ENCODE measurements around the gene RBM22. TPM values are rescaled to one million over a fixed set of nuclear protein-coding genes. Genes with fewer than 3 reads are reported as not detected.

Gene RBM22
- total and polyA plus RNA-seq, 2 of the 8 experiments (the other 6 are each of a cell fraction or from before 2014, with no cell fraction given) = 20.8 to 33.9 TPM

DNA sequence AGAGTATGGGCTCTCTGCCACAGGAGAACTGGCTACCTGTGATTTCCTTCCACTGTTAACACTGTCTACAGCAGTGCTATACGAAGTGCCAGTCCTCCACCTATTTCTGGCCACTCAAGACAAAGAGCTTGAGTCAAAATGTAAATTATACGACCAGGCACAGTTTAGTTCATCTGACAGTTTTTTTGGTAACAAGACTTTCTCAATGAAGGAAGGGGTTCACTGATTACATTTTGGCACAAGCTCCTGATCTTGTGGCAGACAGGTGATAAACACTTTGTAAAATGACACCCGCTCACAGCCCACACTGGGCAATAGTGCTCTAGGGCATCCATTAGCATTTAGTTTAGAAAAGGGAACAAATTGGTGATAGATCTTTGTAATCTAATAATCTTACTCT, 8.6 kb downstream of the RBM22 start:
- ChIA-PET POLR2A (ENCODE audit: partially characterized antibody) (interaction anchor here (0.8 to 6.2 kb wide), 5 partner anchors 9 to 67 kb away, joined by 3 to 33 read pairs (median 4); partner anchors contain the start of genes DCTN4 and RBM22), CTCF (ENCODE audit: partially characterized antibody) (interaction anchor here (1.1 to 1.6 kb wide), 3 partner anchors 17 to 233 kb away, joined by 3 to 4 read pairs (median 4); no protein-coding TSS in a partner anchor)
- Histone ChIP-seq H3K23ac (ENCODE audit: insufficient read length) (no peak overlapping the region), H3K36me3 (ENCODE audit: control insufficient read depth in 2 of 4, insufficient read depth in 4 of 4, low read length in 3 of 4) (peaks cover 29 to 66% (median 62%) of the 10 kb centered on the region in 4 experiments), H3K4ac (replicated peaks; ENCODE audit: insufficient read length, low read depth, low read length) (no peak overlapping the region), H3K4me2 (ENCODE audit: insufficient read depth in 1 of 2, low read depth in 2 of 2, low read length in 2 of 2) (no peak overlapping the region), H2BK12ac (ENCODE audit: low read depth, low read length) (no peak overlapping the region), H3K4me3 (ENCODE audit: extremely low read depth in 1 of 4, insufficient read depth in 2 of 4, low read depth in 3 of 4, low read length in 4 of 4) (no peak overlapping the region), H2BK120ac (replicated peaks; ENCODE audit: low read depth, low read length) (no peak overlapping the region), H3K9me3 (ENCODE audit: insufficient read depth in 2 of 2, low read depth in 1 of 2, low read length in 1 of 2) (no peaks in the 10 kb centered on the region), H2AK5ac (ENCODE audit: low read depth, low read length) (no peak overlapping the region), H3K56ac (replicated peaks; ENCODE audit: insufficient read length, low read depth, low read length) (no peak overlapping the region), H3K79me1 (ENCODE audit: low read depth, low read length) (no peaks in the 10 kb centered on the region), H2AFZ (ENCODE audit: low read length) (no peak overlapping the region), H3K79me2 (ENCODE audit: control insufficient read depth in 1 of 2, insufficient read depth in 2 of 2, low read length in 2 of 2) (no peaks in the 10 kb centered on the region), H2BK20ac (ENCODE audit: low read length) (no peak overlapping the region), H3K27me3 (replicated peaks in 1 of 4; ENCODE audit: control insufficient read depth in 3 of 4, extremely low read depth in 1 of 4, insufficient read depth in 3 of 4, low read length in 3 of 4) (no peaks in the 10 kb centered on the region), H3K23me2 (ENCODE audit: low read depth, low read length) (no peaks in the 10 kb centered on the region), H3K27ac (ENCODE audit: low read depth, low read length) (no peak overlapping the region), H4K8ac (ENCODE audit: extremely low read depth, insufficient read depth, low read length) (no peak overlapping the region), H4K91ac (replicated peaks; ENCODE audit: insufficient read length, low read length) (no peak overlapping the region), H3K18ac (ENCODE audit: extremely low read depth, low read length) (no peak overlapping the region), H2BK5ac (ENCODE audit: low read depth, low read length) (no peak overlapping the region), H3K4me1 (replicated peaks in 1 of 4; ENCODE audit: control insufficient read depth in 3 of 4, insufficient read depth in 4 of 4, low read length in 3 of 4) (no peaks in the 10 kb centered on the region), H3K14ac (ENCODE audit: insufficient read length) (no peak overlapping the region), H4K5ac (ENCODE audit: insufficient read length, low read depth, low read length) (no peak overlapping the region), H2BK15ac (ENCODE audit: low read length) (no peak overlapping the region), H3K9ac (replicated peaks in 1 of 4; ENCODE audit: extremely low read depth in 1 of 4, low read depth in 3 of 4, low read length in 3 of 4) (no peak overlapping the region), H4K20me1 (replicated peaks in 1 of 2; ENCODE audit: control insufficient read depth in 1 of 2, insufficient read depth in 2 of 2, low read length in 2 of 2) (no peaks in the 10 kb centered on the region)
- 90% methylated on average over 3 of the region's 3 CpGs; no CpG with 5 or more reads in 1 of the 2 experiments for WGBS, 2 experiments (ENCODE audit: extremely low coverage in 1 of 2, insufficient coverage in 1 of 2, insufficient read length in 1 of 2, insufficient replicate concordance in 2 of 2, low coverage in 1 of 2, low lambda C conversion rate in 2 of 2, missing lambda C conversion rate in 1 of 2)
- FAIRE-seq (no peak), DNase-seq (ENCODE audit: low read depth in 1 of 2, low spot score in 2 of 2) (no peak)
- no peak for TF ChIP-seq SP2 (IDR thresholded peaks at IDR 0.05; ENCODE audit: low read length)

Data from H1 (cell line).